ENCODE results near the gene SIGLEC9.

DNA sequence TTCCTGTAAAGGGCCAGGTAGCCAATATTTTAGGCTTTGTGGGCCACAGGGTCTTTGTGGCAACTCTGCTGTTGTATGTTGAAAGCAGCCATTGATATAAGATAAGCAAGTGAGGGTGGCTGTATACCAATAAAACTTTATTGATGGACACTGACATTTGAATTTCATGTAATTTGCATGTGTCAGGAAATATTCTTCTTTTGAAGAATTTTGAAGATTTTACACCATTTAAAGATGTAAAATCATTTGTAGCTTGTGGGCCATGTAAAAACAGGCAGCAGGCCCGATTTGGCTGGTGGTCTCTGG lies 14.1 kb upstream of the SIGLEC9 start:
- TF ChIP-seq, protein P1, sequence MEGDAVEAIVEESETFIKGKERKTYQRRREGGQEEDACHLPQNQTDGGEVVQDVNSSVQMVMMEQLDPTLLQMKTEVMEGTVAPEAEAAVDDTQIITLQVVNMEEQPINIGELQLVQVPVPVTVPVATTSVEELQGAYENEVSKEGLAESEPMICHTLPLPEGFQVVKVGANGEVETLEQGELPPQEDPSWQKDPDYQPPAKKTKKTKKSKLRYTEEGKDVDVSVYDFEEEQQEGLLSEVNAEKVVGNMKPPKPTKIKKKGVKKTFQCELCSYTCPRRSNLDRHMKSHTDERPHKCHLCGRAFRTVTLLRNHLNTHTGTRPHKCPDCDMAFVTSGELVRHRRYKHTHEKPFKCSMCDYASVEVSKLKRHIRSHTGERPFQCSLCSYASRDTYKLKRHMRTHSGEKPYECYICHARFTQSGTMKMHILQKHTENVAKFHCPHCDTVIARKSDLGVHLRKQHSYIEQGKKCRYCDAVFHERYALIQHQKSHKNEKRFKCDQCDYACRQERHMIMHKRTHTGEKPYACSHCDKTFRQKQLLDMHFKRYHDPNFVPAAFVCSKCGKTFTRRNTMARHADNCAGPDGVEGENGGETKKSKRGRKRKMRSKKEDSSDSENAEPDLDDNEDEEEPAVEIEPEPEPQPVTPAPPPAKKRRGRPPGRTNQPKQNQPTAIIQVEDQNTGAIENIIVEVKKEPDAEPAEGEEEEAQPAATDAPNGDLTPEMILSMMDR (IDR thresholded peaks at IDR 0.05) = no peak
- no peak for TF ChIP-seq EZH2 (IDR thresholded peaks at IDR 0.05; ENCODE audit: borderline replicate concordance, insufficient read depth, low read depth, low read length, poor library complexity, severe bottlenecking)
